ENCODE measurements around the gene LY6G6F. TPM values are rescaled to one million over a fixed set of nuclear protein-coding genes. Genes with fewer than 3 reads are reported as not detected.
A peak's percentile ranks its signal among the peaks of the same experiment; 100 is the strongest.

The LY6G6F gene
- total and polyA plus RNA-seq, 2 of the 13 experiments (the other 11 are each of a cell fraction or from before 2014, with no cell fraction given): not detected

- TF ChIP-seq ZNF740 (CRISPR knock-in tag; IDR thresholded peaks at IDR 0.05) (no peak; the same call in 1 of the 2 replicates), YY1 (IDR thresholded peaks at IDR 0.05; ENCODE audit: insufficient read depth, insufficient replicate concordance, low read depth, low read length) (no peak), SP140L (CRISPR knock-in tag; IDR thresholded peaks at IDR 0.05; ENCODE audit: borderline replicate concordance) (no peak), ESRRA (CRISPR knock-in tag; IDR thresholded peaks at IDR 0.05; ENCODE audit: low read depth) (no peak; the same call in 1 of the 2 replicates), JARID2 (CRISPR knock-in tag; IDR thresholded peaks at IDR 0.05; ENCODE audit: insufficient replicate concordance) (no peak), ZNF674 (CRISPR knock-in tag; IDR thresholded peaks at IDR 0.05; ENCODE audit: low read depth) (no peak), TCF7 (IDR thresholded peaks at IDR 0.05; ENCODE audit: low read depth) (peak; percentile 90), FOSL2 (CRISPR knock-in tag; IDR thresholded peaks at IDR 0.05) (peak; percentile 60), NKX3-1 (CRISPR knock-in tag; IDR thresholded peaks at IDR 0.05) (peak; percentile 23; the same call in 1 of the 2 replicates), DDIT3 (CRISPR knock-in tag; IDR thresholded peaks at IDR 0.05) (no peak), PAX8 (CRISPR knock-in tag; IDR thresholded peaks at IDR 0.05; ENCODE audit: borderline replicate concordance) (no peak), ZFP37 (CRISPR knock-in tag; IDR thresholded peaks at IDR 0.05; ENCODE audit: borderline replicate concordance) (peak; percentile 66)
- TF ChIP-seq, protein P1, sequence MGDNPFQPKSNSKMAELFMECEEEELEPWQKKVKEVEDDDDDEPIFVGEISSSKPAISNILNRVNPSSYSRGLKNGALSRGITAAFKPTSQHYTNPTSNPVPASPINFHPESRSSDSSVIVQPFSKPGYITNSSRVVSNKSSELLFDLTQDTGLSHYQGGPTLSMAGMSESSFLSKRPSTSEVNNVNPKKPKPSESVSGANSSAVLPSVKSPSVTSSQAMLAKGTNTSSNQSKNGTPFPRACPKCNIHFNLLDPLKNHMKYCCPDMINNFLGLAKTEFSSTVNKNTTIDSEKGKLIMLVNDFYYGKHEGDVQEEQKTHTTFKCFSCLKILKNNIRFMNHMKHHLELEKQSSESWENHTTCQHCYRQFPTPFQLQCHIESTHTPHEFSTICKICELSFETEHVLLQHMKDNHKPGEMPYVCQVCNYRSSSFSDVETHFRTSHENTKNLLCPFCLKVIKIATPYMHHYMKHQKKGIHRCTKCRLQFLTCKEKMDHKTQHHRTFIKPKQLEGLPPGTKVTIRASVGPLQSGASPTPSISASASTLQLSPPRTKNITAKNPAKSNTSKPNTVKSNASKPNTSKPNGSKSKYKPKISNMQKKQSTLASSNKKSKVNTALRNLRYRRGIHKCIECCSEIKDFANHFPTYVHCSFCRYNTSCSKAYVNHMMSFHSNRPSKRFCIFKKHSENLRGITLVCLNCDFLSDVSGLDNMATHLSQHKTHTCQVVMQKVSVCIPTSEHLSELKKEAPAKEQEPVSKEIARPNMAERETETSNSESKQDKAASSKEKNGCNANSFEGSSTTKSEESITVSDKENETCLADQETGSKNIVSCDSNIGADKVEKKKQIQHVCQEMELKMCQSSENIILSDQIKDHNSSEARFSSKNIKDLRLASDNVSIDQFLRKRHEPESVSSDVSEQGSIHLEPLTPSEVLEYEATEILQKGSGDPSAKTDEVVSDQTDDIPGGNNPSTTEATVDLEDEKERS (CRISPR knock-in tag; IDR thresholded peaks at IDR 0.05): no peak; the same call in 1 of the 2 replicates
- TF ChIP-seq, protein P2, sequence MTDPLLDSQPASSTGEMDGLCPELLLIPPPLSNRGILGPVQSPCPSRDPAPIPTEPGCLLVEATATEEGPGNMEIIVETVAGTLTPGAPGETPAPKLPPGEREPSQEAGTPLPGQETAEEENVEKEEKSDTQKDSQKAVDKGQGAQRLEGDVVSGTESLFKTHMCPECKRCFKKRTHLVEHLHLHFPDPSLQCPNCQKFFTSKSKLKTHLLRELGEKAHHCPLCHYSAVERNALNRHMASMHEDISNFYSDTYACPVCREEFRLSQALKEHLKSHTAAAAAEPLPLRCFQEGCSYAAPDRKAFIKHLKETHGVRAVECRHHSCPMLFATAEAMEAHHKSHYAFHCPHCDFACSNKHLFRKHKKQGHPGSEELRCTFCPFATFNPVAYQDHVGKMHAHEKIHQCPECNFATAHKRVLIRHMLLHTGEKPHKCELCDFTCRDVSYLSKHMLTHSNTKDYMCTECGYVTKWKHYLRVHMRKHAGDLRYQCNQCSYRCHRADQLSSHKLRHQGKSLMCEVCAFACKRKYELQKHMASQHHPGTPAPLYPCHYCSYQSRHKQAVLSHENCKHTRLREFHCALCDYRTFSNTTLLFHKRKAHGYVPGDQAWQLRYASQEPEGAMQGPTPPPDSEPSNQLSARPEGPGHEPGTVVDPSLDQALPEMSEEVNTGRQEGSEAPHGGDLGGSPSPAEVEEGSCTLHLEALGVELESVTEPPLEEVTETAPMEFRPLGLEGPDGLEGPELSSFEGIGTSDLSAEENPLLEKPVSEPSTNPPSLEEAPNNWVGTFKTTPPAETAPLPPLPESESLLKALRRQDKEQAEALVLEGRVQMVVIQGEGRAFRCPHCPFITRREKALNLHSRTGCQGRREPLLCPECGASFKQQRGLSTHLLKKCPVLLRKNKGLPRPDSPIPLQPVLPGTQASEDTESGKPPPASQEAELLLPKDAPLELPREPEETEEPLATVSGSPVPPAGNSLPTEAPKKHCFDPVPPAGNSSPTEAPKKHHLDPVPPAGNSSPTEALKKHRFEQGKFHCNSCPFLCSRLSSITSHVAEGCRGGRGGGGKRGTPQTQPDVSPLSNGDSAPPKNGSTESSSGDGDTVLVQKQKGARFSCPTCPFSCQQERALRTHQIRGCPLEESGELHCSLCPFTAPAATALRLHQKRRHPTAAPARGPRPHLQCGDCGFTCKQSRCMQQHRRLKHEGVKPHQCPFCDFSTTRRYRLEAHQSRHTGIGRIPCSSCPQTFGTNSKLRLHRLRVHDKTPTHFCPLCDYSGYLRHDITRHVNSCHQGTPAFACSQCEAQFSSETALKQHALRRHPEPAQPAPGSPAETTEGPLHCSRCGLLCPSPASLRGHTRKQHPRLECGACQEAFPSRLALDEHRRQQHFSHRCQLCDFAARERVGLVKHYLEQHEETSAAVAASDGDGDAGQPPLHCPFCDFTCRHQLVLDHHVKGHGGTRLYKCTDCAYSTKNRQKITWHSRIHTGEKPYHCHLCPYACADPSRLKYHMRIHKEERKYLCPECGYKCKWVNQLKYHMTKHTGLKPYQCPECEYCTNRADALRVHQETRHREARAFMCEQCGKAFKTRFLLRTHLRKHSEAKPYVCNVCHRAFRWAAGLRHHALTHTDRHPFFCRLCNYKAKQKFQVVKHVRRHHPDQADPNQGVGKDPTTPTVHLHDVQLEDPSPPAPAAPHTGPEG (CRISPR knock-in tag; IDR thresholded peaks at IDR 0.05): no peak
- TF ChIP-seq, protein P3, sequence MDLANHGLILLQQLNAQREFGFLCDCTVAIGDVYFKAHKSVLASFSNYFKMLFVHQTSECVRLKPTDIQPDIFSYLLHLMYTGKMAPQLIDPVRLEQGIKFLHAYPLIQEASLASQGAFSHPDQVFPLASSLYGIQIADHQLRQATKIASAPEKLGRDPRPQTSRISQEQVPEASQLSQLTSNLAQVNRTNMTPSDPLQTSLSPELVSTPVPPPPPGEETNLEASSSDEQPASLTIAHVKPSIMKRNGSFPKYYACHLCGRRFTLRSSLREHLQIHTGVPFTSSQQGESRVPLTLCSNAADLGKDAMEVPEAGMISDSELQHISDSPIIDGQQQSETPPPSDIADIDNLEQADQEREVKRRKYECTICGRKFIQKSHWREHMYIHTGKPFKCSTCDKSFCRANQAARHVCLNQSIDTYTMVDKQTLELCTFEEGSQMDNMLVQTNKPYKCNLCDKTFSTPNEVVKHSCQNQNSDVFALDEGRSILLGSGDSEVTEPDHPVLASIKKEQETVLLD (CRISPR knock-in tag; IDR thresholded peaks at IDR 0.05; ENCODE audit: low read depth): no peak
- TF ChIP-seq, protein P4, sequence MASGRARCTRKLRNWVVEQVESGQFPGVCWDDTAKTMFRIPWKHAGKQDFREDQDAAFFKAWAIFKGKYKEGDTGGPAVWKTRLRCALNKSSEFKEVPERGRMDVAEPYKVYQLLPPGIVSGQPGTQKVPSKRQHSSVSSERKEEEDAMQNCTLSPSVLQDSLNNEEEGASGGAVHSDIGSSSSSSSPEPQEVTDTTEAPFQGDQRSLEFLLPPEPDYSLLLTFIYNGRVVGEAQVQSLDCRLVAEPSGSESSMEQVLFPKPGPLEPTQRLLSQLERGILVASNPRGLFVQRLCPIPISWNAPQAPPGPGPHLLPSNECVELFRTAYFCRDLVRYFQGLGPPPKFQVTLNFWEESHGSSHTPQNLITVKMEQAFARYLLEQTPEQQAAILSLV (CRISPR knock-in tag; IDR thresholded peaks at IDR 0.05; ENCODE audit: borderline replicate concordance): no peak
Observed at GRCh38 chr6:31737315-31737990, 30.8 kb downstream of the LY6G6F start (continued).
